Stimulated activated CD8-positive, alpha-beta memory T cell treated with anti-CD3 and anti-CD28 coated beads, Interleukin-15, amount 100 ng/mL, for 48 hours (primary cell): ENCODE data around the gene PAFAH1B2.

Experiments used
- DNase-seq, 2 donors: peaks; one replicate each; pipeline ENCODE4 v3.0.0-alpha.2; 2020; ENCODE audit warnings: low read depth in 2 of 2

PAFAH1B2 gene

DNA sequence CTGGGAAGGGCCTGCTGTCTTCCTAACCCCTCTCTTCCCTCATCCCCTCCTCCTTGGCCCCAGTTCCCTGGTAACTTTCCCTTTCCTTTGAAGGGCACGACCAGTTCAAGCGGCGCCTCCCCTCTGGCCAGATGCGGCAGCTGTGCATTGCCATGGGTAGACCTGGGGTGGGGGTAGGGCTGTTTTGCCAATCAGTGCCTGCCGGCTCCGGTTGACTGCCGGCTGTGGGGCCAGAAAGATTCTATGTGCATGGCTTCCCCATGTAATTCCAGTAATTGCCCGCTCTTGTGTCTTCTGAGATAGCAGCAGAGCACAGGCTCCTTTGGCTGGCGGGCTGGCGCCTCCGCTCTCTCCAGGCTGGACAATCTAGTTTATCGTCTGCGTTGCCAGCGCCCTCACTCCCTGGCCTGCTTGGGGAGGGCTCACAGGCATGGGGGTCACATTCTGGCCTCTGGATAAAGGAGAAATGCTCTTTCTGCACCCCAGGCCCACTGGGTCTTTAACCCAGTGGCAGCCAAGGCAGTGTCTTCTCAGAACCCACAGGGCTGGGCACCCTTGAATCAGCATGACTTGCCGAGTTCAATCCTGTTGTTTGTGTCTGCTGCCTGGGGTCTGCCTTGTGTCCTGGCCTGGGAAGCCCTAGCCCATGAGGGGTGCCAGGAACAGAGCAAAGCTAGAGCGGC, 43.9 kb downstream of the PAFAH1B2 start:
- no peak for DNase-seq

DNA sequence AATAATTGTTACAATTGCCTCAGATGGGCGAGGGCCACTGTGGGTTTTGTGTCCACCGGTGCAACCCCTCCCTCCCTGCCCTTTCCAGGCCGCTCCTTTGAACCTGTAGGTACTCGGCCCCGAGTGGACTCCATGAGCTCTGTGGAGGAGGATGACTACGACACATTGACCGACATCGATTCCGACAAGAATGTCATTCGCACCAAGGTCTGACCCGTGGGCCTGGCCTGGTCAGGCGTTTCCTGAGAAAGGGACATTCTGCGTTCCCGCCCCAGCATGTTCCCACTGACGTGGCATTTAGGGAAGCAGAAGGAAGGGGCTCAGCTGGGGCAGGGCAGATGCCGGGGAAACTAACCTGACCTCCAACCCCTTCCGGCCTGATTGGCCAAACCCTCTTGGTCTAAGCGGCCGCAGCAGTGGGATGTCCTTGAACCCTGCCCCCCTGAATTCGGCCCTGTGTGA, 44.6 kb downstream of the PAFAH1B2 start:
- DNase-seq: no peak

DNA sequence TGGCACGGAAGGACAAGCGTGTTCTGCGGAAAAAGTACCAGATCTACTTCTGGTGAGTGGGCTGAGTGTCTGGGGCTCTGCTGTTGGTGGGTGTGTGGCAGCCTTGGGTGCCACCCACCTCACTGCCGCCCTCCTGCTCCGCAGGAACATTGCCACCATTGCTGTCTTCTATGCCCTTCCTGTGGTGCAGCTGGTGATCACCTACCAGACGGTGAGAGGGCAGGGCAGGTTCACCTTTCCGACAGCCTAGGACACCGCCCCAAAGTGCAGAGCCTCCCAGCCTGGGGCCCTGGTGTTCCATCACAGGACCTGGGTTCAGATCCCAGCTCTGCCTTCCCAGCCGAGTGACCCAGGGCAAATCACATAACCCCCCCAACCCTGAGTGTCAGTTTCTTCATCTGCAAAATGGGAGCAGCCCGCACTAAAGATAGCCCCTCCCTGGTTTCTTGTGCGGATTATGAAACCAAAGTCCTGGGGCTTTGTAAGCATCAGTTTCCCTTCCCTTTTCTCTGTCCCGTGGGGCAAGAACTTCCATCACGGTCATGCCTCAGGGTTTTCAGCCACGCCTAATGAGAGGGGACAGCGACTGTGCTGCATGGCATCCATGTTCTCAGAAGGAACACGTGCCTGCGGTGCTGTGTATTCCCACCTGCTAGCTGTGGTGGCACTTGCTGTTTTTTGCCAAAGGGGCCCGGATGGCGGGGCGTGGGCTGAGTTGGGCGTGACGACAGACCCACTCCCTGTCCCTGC, 45.3 kb downstream of the PAFAH1B2 start:
- no peak for DNase-seq

DNA sequence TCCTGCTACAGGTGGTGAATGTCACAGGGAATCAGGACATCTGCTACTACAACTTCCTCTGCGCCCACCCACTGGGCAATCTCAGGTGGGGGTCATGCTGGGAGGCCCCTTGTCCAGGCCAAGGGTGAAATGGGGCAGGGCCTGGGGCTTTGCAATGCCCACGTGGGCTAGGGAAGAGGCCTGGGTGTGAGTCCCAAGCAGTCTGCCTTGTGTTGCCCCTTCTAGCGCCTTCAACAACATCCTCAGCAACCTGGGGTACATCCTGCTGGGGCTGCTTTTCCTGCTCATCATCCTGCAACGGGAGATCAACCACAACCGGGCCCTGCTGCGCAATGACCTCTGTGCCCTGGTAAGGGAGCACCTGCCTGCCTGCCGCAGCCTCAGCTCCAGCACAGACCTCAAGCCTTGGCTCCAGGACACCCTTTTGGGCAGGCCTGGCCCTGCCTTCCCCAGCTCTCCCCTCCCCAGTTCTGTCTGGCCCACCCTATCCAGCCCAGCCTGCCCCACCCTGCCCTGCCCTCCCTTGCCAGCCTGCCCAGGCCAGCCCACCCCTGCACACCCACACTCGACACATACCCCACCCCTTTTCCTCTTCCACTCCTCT, 46.0 kb downstream of the PAFAH1B2 start:
- DNase-seq: no peak

DNA sequence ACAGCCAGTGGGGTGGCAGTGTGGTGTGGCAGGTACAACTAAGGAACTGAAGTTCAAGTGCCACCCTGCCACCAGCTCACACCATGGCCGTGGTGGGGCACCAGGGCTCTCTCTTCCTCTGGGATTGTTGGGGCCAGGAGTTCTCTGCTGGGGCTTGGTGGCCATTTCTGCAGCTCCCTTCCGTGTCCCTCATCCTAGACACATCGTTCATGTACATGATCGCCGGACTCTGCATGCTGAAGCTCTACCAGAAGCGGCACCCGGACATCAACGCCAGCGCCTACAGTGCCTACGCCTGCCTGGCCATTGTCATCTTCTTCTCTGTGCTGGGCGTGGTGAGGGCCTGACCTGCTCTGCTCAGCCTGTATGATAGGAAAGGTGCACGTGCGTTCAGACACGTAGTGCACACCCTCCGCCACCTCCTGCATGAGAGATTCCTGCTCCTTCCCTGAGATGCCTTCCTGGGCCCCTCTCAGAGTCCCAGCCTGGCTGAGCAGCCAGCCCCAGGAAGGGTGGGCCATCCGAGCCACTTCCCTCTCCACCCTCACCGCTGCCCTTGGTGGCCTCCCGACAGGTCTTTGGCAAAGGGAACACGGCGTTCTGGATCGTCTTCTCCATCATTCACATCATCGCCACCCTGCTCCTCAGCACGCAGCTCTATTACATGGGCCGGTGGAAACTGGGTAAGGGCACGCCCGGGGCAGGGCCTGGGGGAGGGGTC, 47.8 kb downstream of the PAFAH1B2 start:
- no peak for DNase-seq

DNA sequence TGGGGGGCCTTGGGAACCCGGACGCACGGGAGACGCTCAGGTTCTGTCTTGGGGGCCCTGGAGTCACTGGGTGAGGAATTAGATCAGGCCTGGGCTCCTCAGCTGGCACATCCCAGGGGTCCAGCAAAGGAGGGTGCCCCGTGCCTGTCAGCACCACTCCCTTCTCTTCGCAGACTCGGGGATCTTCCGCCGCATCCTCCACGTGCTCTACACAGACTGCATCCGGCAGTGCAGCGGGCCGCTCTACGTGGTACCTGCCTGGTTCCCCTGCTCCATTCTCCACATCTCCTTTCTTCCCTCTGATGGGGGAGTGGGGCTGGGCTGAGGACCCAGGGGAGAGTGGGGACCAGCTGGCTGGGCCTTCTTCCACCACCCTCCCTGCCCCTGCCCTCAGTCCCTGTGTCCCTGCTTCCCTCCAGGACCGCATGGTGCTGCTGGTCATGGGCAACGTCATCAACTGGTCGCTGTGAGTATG, 48.4 kb downstream of the PAFAH1B2 start:
- no peak for DNase-seq

DNA sequence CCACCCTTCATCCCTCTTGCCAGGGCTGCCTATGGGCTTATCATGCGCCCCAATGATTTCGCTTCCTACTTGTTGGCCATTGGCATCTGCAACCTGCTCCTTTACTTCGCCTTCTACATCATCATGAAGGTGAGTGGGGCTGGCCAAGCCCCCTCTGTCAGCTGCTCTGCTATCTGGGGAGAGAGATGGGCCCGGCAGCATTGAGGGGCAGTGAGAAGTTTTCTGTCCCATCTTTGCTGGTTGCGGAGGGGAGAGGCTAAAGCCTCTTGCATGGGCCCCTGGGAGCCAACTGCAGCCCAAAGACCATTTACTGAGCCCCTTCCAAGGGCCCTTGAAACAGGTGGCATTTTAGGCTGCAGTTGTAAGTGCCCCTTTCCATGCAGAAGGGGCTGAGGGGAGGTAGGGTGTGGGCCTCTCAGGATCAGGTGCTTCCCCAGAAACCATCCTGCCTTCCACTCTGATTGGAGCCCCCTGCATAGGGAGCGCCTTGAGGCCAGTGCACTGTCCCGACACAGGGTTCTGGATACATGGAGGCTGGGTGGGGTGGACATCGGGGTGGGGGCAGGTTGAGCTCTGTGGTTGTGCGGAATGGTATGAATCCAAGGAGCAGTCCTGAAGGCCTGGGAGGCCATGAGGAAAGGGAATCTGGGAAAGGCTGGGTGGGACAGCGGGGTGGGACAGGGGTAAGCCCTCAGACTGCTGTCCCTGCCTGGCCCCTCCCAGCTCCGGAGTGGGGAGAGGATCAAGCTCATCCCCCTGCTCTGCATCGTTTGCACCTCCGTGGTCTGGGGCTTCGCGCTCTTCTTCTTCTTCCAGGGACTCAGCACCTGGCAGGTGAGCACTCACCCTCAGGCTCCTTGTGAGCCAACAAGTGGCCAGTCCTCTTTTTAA, 49.3 kb downstream of the PAFAH1B2 start:
- DNase-seq: no peak

DNA sequence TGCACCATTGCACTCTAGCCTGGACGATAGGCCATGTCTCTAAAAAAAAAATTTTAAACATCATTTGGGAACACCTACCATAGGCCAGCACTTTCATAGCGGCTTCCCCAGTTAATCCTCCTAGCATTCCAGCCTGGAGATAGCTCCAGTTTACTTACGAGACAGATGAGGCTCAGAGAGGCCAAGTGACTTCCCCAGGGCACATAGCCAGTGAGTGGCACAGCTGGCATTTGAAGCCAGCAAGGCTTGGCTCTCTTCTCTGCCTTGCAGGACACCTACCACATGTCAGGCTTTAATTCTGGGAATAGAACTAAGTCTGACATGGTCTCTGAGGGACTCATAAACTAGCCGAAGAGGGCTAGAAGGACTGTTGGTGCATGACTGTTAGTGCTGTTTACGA, 50.2 kb downstream of the PAFAH1B2 start:
- no peak for DNase-seq

DNA sequence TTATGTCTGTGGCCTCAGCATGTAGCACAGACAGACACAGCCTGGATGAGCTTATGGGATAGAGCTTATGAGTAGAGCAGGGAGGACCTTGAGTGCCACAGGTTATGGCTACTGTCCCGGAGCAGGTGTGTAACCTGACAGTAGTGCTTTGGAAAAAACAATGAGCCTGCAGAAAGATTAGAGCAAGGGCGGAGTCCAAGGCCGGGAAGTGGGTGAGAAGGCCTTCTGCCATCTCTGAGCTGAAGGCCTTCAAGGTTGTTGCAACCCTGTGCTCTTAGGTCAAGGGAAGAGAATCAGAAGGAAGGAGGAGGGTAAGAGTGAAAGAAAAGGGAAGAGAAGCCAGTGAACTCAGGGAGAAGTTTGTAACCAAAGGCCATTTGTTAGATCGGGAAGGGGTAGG, 51.2 kb downstream of the PAFAH1B2 start:
- no peak for DNase-seq

DNA sequence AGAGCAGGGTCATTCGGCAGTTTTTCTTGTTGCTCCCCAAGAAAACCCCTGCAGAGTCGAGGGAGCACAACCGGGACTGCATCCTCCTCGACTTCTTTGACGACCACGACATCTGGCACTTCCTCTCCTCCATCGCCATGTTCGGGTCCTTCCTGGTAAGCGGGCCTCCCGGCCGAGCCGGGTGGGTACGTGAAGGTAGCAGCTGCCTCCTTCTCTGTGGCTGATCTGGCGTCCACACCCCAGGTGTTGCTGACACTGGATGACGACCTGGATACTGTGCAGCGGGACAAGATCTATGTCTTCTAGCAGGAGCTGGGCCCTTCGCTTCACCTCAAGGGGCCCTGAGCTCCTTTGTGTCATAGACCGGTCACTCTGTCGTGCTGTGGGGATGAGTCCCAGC, 51.7 kb downstream of the PAFAH1B2 start:
- no peak for DNase-seq

DNA sequence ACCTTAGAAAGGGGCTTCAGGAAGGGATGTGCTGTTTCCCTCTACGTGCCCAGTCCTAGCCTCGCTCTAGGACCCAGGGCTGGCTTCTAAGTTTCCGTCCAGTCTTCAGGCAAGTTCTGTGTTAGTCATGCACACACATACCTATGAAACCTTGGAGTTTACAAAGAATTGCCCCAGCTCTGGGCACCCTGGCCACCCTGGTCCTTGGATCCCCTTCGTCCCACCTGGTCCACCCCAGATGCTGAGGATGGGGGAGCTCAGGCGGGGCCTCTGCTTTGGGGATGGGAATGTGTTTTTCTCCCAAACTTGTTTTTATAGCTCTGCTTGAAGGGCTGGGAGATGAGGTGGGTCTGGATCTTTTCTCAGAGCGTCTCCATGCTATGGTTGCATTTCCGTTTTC, 52.9 kb downstream of the PAFAH1B2 start:
- DNase-seq: no peak

DNA sequence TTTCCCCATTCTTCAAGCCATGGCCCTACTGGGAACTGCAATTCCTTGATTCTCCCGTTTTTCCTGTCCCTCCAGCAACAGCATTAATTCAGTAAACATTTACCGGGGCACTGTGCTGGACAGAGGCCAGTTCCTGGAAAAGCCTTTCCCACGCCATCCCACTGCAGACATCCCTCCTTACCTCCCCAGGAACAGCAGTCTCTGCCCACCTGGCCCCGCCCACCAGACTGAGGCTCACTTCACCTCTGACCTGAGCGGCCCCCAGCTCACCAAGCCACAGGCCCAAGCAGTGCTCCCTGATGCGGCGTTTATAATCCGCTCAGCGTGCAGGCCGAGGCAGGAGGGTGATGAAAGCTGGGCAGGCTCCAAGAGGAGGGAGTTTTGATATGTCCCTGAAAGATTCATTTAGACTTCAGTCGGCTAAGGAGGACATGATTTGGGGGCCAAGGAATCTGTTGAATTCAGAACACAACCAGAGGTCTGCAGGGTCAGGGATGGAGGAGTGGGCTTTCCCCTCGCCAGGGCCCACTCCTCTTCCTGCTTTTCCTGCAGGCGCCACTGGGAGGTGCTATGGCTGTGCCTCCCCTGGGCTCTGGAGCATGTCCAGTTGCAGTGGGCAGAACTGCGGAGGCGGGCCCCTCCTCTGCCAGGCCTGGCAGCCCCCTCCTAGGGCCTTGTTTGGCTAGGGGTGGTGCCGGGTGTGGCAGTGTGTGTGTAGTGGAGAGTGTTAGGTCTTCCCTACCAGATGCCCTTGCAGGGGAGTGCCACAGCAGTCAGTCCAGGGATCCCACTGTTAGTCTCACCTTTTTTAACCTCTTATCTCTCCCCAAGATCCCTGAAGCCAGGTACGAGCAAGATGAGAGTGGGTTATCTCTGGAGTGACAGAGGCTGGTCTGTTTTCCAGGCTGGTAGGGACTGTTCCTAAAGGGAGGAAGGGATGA, 53.7 kb downstream of the PAFAH1B2 start:
- no peak for DNase-seq

DNA sequence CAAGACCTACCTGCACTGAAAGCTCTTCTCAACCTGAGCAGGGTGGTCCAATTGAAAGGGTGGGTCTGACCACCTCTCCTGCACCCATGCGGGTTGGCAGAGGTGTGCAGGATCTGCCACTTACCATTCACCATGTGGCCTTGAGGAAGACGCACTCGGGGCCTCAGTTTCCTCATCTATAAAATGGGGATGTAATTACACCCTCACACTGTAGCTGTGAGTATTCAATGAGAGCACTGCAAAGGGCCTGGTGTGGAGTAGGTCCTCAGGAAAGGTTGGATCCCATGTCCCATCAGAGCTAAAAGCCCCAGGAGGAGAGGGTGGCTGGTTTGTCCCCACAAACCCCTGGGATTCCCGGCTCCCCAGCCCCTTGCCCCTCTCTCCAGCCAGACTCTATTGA, 54.5 kb downstream of the PAFAH1B2 start:
- DNase-seq: no peak

DNA sequence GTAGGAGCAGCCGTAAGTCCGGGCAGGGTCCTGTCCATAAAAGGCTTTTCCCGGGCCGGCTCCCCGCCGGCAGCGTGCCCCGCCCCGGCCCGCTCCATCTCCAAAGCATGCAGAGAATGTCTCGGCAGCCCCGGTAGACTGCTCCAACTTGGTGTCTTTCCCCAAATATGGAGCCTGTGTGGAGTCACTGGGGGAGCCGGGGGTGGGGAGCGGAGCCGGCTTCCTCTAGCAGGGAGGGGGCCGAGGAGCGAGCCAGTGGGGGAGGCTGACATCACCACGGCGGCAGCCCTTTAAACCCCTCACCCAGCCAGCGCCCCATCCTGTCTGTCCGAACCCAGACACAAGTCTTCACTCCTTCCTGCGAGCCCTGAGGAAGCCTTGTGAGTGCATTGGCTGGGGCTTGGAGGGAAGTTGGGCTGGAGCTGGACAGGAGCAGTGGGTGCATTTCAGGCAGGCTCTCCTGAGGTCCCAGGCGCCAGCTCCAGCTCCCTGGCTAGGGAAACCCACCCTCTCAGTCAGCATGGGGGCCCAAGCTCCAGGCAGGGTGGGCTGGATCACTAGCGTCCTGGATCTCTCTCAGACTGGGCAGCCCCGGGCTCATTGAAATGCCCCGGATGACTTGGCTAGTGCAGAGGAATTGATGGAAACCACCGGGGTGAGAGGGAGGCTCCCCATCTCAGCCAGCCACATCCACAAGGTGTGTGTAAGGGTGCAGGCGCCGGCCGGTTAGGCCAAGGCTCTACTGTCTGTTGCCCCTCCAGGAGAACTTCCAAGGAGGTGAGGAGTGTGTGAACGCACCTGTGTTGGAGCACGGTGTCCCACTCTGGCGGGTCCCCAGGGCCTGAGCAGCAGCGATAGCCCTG, 55.2 kb downstream of the PAFAH1B2 start, which contains the start of gene TAGLN:
Gene TAGLN (plus strand): TSS at position 318 of the 863 bp plus-strand sequence. CDS start 3,644 bp downstream, outside the sequence.
- DNase-seq: no peak

DNA sequence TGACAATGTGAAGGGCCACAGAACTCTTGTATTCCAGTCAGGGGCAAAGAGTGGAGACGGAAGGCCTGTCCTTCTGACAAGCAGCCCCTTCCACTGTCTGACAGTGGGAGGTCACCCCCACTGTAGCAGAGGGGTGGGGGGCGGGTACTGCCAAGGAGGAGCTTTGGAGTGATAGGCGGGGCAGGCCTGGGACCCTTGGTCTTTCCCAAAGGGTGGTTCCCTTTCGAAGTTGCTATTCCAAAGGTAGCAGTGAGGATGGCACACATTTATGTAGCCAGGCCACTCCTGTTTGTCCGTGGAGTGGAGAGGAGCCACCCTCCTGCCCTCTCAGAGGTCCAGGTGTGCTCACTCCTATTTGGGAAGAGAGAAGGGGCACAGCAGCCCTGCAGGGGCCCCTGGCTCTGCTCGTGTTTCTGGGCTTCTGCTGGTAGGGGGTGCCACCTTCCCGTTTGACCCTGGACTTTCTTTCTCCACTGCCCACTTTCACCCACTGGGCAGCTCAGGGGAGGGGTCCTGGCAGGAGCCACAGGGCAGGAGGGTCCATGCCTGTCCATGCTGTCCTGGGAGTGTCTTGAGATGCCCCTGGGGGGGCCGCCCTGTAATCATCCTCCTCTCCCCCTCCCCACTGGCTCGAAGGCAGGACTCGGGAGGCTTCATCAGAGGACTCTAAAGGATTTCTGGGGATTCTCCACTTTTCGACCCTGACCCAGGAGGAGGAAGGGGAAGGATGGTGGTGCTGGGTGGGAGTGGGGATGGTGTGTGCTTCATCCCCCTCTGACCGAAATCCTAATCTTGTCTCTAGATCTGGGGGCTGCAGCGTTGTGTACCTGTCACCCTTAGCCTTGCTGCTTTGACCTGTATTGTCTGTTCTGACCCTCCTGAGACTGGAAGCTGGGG, 56.1 kb downstream of the PAFAH1B2 start:
- no peak for DNase-seq

DNA sequence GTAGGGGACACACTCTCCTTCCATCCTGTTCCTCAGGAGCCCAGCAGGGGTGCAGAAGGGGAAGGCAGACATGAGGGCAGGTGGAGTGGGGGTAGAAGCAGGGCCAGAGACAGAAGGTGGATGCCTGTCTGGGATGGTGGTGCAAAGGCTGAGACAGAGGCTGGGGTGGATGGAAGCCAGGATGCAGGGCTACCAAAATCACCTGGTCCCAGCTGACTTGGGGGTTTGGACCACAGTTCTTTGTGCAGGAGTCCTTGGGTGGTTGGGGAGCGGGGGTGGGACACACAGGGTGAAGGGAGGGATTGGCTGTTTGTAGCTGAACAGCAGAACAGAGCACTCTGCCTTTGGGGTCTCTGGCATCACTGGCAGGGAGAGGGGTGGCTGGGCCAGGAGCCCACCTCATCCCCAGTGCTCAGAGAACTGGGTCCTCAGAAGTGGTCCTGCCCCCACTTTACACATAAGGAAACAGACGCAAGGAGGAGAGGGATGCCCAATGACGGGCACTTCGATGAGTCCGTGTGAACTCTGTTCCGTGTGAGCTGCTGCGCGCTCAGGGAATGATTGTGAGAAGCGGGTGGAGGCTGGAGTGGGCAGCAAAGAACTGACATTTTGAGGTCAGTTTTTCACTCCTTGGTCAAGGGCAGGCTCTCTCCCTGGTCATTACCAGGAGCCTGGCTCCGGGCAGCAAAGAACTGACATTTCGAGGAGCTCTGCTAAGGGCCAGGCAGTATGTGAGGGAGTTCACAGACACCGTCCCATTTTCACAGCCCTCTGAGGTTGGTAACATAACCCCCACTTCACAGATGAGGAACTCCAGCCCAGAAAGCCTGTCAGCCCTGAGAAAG, 56.9 kb downstream of the PAFAH1B2 start:
- DNase-seq: no peak
